A204.1 (cell line): ENCODE measurements around the gene DPM1.

Experiments
- FAIRE-seq: peaks from 2 replicates; lab custom pipeline; 2012; peaks lifted over from hg19 to GRCh38; lab: Jason Lieb, UNC

Gene DPM1

DNA sequence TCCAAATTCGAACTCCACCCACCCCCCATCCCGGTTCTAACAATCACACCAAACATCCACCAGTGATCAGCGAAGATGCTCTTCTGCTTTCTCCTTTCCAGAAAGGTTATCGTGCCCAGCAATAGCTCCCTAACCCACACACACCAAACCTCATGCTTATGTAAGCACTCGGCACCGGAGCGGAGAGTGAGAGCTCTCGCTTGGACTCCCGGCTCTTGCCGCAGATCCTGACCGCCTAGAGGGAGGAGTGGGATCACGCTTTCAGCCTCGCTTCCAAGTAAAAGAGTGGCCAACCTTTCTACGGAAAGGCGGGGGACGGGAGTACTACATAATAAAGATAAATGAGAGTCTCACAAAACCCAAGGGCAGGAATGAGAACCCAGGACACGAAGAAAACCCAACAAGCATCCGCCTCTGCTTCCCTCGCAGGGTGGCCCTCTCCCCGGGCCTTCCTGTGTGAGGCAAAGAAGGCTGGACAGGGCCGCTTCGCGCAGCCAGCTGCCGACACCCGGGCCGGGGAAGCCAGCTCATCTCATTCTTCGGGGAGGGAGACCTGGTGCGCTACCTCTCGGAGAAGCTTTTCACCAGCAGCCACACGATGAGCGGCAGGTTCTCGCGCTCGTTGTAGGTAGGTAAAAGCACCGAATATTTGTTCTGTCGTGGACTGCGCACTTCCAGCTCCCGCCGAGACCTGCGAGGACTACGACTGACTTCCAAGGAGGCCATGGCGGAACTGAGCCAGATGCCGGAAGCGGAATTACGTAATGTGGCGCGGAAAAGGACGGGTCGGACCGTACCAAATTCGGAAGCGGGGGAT, at the start of gene DPM1:
TSS of gene DPM1 (minus strand) at position 735 of the 817 bp plus-strand sequence. CDS start at position 726, 9 bp downstream.
- no peak for FAIRE-seq

DNA sequence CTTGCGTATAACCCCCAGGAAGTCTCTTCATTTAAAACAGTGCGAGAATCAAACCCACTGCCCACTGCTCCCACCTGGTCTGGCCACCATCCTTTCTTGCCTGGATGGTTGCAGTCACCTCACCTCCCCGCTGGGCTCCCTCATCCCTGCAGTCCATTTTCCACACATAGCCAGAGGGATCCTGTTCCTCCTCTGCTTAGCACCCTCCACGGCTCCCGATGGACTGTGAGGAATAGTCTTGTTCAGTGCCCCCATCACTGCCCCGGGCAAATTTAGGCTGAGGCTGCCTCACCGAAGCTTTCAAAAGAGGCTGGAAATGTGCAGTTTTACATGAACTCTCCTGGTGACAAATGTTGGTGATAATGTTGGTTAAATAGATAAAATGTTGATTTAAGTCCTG, 46.9 kb upstream of the DPM1 start:
- no peak for FAIRE-seq

DNA sequence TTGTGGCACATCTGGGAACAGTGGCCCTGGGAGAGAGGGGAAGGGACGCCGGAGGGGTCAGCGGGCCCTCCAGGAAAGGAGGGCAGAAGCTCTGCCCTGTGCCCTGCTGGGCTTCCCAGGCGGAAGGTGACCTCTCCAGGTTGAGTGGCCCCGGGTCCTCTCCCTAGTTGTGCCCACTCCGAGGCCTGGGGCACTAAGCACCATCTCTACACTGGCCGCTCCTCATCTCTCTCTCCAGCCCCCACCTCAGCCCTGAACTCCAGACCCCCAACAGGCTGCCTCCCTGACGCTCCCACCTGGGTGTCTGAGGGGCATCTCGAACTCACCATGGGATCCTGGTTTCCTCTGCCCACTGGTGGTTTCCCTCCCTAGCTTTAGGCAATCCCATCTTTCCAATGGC, 46.4 kb upstream of the DPM1 start:
- no peak for FAIRE-seq

DNA sequence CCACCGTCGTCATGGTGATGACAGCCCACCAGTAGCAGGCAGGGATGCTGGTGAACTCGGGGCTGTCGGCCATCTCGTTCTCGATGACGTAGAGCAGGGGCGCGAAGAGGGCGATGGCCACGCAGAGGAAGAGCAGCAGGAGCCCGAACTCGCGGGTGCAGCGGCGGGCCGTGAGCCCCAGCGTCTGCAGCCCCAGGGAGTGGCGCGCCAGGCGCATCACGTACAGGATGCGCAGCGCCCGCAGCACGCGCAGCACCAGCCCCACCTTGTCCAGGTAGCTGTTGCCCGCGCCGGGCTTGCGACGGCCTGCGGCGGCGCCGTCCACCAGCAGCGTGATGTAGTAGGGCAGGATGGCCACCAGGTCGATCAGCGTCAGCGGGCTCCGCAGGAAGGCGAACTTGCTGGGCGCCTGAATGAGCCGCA, 46.0 kb upstream of the DPM1 start:
- no peak for FAIRE-seq

DNA sequence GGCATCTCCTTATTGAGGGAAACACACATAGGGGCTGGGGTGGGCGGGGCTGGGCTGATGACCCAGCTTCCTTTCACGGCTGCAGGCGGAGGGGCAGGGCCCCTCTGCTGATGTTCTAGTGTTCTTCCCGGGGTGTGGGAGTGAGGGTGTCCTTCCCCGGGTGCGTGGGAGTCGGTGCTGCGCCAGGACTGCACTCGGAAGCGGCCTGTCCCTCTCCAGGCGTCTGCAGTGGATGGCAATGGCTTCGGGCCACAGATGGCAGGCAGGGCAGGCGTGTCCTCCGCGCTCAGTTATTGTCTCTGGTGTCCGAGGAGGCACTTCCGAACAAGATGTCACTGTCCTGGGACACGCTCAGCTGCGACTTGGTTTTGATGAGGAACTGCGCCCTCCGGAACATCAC, 45.4 kb upstream of the DPM1 start:
- no peak for FAIRE-seq

DNA sequence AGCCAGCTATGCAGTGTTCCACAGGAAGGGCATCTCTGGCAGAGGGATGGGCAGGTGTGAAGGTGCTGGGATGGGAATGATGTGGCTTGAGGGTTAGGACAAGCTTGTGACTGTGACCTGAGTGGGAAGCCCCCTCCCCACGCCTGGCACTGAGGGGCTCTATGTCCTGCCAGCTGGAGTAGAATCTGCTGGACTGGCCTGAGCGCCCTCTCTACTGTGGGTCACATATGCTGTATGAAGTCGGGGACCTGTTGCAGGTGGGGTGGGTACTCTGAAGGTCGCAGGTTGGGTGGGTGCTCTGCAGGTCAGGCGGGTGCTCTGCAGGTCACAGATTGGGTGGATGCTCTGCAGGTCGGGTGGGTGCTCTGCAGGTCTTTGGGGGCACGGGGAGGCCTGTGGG, 44.3 kb upstream of the DPM1 start:
- no peak for FAIRE-seq

DNA sequence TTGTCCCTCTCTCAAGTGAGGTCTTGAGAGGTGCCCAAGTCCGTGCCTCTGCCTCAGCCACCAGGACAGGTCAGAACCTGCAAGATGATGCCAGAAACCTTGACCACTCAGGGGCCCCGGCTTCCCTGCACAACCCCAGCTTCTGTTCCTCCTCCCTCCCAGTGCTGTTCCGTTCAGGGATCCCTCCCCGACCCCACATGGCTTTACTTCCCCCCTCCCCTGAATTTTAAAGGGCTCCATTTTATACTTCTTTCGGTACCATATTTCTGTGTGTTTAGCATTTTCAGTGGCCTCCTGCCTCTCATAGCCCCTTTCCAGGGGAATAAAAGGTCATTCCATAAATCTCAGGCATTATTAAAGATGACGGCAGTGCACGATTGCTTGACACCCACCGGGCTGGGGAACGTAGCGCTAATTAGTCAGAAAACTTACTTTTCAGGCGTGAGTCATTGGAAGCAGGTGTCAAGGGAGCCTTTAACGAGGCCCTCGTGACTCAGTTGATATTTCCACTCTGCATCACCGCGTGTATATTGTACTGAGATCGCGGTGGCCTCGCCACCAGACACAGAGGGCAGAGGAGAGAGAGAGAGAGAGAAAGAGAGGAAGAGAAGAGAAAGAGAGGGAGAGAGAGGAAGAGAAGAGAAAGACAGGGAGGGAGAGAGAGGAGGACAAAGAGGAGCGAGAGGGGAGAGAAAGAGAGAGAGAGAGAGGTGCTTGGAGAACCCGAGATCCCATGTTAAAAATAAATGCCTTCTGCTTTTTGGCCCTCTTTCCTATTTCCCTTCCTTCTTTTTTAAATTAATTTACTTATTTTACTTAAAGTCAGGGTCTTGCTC, 43.3 kb upstream of the DPM1 start:
- no peak for FAIRE-seq

DNA sequence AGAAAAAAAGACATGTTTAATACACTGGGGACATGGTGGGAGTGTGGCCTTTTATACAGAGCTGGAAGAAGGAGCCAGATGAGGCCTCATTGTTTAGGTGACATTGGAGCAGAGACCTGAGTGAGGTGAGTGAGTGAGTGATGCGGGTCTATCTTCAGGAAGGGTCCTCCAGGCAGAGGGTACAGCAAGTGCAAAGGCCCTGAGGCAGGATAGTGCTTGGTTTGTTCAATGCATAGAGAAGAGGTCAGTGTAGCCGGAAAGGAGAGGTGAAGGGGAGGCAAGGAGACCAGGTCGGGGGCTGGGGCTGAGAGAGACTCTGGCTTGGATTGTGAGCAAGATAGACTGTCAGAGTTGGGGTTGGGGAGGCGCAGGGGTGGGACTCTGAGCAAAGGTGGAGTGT, 41.0 kb upstream of the DPM1 start:
- FAIRE-seq, result no peak

DNA sequence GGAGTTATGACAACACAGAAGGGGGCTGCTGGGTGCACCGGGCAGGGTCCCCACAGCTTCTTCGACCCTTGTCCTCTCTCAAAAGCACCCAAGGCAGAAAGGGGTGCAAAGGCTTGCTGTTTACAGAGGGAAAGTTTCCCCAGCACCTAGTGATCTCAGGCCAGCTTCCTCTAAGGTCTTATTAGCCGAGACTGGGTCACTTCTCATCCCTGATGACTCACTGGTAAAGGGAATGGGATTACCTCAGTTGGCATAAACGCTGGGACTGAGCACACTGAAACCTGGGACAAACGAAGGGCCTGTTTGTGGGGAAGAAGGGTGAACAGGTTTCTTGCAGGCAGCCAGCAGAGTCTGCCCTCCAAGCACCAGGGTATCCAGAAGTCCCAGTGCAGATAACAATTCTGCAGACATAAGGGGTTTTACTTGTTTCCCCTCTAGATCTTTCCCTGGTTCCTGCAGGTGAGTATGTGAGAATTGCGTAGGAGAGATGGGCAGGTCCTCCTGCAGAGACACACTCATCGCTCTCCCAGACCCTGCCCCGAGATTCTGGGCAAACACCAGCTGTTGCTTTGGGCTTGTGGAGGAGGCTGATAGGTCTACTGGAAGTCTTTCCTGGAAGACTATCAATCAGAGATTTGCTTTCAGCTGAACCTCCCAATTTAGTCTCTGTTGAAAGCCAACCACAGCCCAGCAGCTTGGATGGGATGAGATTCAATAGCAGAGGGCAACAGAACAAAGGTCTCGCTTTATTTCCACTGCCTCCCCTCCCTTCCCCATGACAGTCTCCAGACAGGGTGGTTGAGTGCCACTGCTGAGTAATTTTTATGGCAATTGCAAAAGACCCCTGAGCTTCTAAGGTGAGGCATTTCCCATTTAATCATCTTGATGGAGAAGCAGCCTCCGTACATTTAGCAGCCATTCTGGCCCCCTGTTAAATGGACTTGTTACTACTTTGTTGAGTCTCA, 38.9 kb upstream of the DPM1 start:
- no peak for FAIRE-seq

DNA sequence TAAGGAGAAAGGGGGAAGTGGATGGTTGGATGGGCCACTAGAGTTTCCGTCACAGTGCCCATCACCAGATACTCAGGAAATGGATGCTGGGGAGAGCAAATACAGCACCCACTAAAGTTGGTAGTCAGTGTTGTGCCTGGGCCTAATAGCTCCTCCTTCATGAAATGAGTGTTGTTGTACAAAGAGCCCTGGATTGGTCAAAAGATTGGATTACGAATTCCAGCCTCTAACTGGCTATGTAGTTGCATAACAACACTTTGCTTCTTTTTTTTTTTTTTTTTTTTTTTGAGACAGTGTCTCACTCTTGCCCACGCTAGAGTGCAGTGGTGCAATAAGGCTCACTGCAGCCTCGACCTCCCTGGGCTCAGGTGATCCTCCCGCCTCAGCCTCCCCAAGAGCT, 37.2 kb upstream of the DPM1 start:
- no peak for FAIRE-seq

DNA sequence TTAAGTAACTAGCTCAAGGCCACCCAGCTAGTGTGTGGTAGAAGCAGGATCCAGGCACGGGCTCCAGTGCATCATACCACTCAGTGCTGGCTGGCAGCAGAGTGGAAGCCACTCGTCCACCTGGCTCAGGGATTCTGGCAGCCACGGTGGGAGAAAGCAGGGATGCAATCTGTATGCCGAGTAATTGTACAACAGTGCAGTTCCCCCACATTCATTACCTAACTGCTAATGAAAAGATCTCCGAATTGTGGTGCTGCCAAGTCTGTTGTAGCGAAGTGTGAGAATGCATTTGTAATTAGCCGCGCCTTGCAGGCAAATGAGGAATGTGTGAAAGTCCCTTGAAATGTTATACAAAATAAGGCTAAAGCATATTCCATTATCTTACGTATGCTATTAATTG, 35.5 kb upstream of the DPM1 start:
- FAIRE-seq, result no peak

DNA sequence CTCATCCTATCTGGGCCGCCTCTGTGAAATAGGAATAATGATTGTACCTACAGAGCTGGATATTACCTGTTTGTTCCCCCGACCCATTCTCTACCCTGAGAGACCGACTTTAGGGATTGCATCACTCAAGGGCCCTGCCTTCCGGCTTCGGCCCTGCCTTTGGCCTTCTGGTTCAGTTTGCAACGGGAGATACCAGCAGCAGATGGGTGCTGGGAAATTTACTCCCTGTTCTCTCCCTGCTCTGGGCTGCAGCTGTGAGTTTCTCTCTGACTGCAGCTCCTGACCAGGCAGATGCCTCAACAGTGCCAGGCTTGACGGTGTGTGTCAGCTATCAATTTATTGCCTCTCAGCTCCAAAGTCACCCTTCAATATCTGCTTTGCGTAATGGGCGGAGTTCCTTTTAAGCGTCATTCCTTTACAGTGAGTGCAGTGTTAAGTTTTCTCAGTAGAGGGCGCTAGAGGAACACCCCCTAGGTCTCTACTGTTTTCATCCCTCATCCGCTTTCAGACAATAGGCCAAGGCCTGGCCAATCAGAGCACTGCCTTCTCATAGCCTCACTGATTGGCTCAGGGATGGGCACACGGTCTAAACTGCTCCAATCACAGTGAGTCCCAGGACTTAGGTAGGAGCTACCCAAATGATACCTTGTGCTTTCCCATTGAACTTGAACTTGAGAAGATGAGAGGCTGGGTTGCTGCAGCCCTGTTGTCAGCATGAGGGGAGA, 34.6 kb upstream of the DPM1 start:
- FAIRE-seq, result no peak

DNA sequence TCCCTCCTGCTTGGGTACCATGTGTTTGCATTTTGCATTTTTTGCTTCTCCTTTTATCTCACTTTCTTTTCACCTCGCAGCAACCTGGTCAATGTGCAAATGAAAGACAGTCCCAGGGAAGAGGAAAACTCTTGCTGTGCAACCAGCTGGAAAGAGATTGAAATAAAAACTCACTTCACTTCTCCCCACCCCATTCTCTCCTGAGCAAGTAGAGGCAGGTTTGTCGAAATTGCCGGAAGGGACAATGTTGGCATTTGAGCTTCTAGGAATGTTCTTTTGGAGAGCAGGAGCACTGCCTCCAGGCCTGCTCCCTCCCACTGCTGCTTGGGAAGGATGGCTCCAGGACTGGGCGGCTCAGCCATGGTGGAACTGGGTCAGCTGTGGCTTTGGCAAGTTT, 34.0 kb upstream of the DPM1 start:
- FAIRE-seq, result no peak

DNA sequence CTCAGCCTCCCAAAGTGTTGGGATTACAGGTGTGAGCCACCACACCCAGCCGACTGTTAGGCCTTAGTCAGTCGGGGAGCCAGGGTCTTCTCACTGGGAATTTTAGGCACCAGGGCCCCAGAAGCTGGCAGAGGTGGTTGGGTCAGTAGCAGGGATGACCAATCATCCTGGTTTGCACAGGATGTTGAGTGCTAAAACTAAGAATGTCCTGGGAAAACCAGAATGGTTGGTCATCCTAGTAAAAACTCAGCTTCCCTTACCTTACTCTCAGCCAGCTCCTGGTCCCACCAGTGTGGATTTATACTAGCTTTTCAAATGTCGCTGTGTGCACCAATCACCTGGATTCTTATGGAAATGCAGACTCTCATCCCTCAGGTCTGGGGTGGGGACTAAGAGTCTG, 32.7 kb upstream of the DPM1 start:
- FAIRE-seq, result no peak

DNA sequence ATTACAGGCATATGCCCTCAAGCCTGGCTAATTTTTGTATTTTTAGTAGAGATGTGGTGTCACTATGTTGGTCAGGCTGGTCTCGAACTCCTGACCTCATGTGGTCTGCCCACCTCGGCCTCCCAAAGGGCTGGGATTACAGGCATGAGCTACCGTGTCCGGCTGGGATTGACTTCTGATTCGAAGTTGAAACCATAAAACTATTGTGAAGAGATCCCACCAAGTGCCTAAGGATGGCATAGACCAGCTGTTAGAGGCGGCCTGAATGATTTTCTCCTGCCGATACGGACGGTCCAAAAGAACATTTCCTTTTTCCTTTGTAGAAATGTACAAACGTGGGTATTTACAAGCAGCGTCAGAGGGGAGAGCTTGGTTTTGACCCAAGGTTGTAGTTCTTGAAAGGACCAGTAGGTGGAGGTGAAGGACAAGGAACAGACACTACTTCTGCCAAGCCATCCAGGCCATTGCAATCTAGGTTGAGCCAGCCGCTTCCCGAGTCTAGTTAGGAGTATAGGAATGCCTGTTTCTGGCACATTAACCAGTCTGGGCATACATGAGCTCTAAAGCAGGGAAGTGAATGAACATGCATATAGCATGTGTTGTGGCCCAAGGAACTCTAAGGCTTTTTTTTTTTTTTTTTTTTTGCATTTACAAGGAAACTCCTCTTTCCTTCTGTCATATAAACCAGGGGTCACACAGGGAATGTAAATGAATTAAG, 29.3 kb upstream of the DPM1 start:
- FAIRE-seq, result peak; percentile 80

DNA sequence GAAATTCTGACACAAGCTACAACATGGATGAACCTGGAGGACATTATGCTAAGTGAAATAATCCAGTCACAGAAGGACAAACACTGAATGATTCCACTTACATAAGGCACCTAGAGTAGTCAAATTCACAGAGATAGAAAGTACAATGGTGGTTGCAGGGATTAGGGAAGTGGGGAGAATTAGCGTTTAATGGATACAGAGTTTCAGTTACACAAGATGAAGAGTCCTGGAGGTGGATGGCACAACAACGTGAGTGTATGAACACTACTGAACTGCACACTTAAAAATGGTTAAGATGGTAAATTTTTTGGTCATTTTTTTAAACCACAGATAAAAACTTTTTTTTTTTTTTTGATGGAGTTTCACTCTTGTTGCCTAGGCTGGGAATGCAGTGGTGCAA, 25.0 kb upstream of the DPM1 start:
- FAIRE-seq, result no peak

DNA sequence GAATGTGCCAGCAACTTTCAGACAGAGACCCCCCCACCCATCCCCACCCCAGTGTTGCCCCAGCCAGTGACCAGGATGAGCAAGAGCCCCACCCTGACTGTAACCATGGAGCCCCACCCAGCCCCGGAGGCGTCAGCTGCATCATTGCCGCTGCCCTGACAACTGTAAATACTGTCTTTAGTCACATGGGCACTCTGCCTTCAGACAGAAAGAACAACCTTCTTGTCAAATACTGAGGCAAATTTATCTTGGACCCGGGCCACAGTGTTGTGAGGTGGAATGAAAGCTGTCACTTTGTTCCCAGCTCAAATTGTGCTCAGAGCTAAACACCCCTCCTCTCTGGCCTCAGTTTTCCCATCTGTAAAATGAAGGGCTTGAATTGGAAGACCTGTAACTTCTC, 24.0 kb upstream of the DPM1 start:
- FAIRE-seq, result no peak

DNA sequence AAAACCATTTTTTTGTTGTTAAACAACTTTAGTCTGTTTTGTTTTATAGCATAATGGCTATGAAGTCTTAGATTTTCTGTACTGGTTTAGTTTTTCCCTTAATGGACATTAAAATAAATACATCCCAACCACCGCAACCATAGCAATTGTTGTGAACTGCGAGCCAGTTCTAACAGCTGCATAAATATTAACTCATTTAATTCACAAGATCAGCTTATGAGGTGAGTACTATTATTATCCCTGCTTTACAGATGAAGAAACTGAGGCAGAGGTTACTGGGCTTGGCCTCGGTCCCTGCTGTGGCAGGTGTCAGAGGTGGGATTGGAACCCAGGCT, 23.3 kb upstream of the DPM1 start:
- no peak for FAIRE-seq

DNA sequence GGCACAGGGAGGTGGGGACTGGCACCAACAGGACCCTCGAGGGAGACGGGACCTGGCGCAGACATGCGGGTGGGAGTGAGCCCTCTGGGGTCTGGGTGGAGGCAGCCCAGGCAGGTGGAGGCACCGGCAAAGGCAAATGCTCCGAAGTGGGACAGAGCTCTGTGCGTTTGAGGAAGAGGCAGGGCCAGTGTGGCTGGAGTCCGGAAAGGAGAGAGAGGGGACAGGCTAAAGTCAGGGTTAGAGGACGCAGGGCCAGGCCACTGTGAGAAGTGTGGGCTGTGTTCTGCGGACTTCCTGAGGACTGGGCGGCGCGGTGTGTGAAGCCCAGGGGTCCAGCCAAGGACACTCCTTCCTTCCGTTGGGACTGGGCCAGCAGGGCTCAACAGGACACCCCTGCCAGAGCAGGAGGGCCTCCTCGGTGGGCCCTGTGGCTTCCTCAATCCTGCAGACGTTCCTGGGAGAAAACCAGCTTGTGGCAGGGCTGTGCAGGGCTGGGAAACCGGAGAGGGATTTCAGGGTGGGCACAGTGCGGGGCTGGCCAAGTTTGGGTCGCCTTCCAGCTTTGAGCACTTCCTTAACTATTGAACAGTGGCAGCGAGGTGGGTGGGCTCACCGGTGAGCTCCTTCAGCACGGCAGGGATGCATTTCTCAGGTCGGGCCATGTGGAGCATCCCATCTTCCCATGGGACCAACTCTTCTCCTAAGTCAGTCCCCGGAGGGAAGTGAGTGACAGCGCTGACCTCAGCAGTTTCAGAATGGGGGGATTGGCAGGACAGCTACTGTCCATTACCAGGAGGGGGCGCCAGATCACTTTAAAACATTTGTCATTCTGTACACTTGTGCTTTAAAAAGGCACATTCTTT, 22.8 kb upstream of the DPM1 start:
- FAIRE-seq, result no peak

DNA sequence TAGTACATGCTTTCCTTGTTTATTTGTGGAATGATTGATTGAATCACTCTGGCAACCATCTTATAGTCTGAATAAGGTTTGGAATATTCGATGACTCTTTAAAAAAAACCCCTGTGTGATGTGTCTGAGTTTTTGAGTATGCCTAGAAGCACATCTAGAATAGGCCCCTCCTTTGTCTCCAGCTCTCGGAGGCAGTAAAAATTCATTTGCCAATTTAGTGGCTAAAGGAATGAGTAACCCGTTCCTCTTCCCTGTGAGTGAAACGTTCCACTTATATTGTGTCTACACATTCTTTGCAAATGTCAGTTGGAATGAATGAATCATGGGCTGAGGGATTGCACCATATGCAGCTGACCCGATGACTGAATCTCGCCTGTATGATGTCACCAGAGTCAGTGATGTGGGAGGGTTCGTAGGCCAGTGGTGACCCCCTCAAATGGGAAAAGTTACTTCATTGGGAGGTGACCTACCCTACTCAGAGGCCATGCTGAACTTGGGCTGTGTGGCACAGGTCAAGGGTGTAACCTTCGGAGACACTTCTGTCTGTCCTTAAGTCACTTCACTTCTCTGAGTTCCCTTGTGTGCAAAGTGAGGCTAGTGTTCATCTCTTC, 21.8 kb upstream of the DPM1 start:
- FAIRE-seq, result no peak
